Measurements from ENCODE around the gene BEND5.

DNA sequence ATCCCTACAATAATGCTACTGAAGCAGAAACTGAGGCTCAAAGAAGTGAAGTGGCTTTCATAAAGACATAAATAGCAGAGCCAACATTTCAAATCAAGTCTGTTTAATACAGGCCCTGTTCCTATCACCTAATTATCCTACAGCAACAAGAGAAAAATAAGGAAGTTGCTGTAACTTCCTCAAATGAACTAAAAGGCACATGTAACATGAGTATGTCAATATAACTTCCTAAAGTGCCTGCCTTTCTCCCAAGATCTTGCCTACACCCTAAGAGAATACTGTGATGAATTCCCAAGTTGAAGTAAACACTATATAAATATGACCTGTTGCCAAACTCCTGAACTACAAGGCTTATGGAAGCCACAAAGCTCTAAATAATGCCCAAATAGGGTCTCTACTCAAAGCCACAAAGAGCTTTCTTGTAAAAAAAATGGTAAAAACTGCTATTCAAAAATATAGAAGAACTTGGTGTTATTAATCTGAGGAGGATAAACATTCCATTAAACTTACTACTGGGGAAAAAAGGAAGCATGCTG lies 8.6 kb downstream of the BEND5 start:
- TF ChIP-seq, protein P1, sequence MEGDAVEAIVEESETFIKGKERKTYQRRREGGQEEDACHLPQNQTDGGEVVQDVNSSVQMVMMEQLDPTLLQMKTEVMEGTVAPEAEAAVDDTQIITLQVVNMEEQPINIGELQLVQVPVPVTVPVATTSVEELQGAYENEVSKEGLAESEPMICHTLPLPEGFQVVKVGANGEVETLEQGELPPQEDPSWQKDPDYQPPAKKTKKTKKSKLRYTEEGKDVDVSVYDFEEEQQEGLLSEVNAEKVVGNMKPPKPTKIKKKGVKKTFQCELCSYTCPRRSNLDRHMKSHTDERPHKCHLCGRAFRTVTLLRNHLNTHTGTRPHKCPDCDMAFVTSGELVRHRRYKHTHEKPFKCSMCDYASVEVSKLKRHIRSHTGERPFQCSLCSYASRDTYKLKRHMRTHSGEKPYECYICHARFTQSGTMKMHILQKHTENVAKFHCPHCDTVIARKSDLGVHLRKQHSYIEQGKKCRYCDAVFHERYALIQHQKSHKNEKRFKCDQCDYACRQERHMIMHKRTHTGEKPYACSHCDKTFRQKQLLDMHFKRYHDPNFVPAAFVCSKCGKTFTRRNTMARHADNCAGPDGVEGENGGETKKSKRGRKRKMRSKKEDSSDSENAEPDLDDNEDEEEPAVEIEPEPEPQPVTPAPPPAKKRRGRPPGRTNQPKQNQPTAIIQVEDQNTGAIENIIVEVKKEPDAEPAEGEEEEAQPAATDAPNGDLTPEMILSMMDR (IDR thresholded peaks at IDR 0.05; ENCODE audit: low read depth, low read length): no peak
- TF ChIP-seq, protein P2, sequence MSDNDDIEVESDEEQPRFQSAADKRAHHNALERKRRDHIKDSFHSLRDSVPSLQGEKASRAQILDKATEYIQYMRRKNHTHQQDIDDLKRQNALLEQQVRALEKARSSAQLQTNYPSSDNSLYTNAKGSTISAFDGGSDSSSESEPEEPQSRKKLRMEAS (IDR thresholded peaks at IDR 0.05; ENCODE audit: low read depth, low read length): peak; percentile 81
- TF ChIP-seq POLR2A (IDR thresholded peaks at IDR 0.05; ENCODE audit: extremely low read depth, insufficient read length): no peak
